HG03460 (cell line): Measurements from ENCODE around the gene ANKRD12.

Experiments
- ATAC-seq: cut with Tn5 transposase; IDR thresholded peaks from one replicate; pipeline ENCODE4 v1.9.1; 2021; ENCODE audit not compliant: unreplicated experiment

Gene ANKRD12

GRCh38 chr18:9181275-9181674, 44.7 kb downstream of the ANKRD12 start:
- ATAC-seq: no peak

- no peak for ATAC-seq
These were observed 46.3 kb downstream of the ANKRD12 start for GRCh38 chr18:9182852-9183399.

GRCh38 chr18:9184998-9185613, 48.5 kb downstream of the ANKRD12 start:
- ATAC-seq: no peak

- no peak for ATAC-seq
These were observed 52.0 kb downstream of the ANKRD12 start for GRCh38 chr18:9188359-9189231.

GRCh38 chr18:9189491-9189890, 52.9 kb downstream of the ANKRD12 start:
- no peak for ATAC-seq

GRCh38 chr18:9191658-9192256, 55.2 kb downstream of the ANKRD12 start:
- ATAC-seq: no peak

GRCh38 chr18:9193031-9193430, 56.5 kb downstream of the ANKRD12 start:
- no peak for ATAC-seq

- no peak for ATAC-seq
These were observed 60.0 kb downstream of the ANKRD12 start for GRCh38 chr18:9196568-9196967.

- no peak for ATAC-seq
These were observed 63.1 kb downstream of the ANKRD12 start for GRCh38 chr18:9199681-9200080.

GRCh38 chr18:9201224-9201623, 64.6 kb downstream of the ANKRD12 start:
- no peak for ATAC-seq

GRCh38 chr18:9204659-9205058, 68.1 kb downstream of the ANKRD12 start:
- no peak for ATAC-seq

GRCh38 chr18:9206421-9206820, 69.8 kb downstream of the ANKRD12 start:
- ATAC-seq: no peak

GRCh38 chr18:9209279-9209678, 72.7 kb downstream of the ANKRD12 start:
- ATAC-seq: no peak

- no peak for ATAC-seq
These were observed 74.4 kb downstream of the ANKRD12 start for GRCh38 chr18:9210966-9211365.

- peak; percentile 65 for ATAC-seq
These were observed 75.4 kb downstream of the ANKRD12 start for GRCh38 chr18:9211955-9212354.

- no peak for ATAC-seq
These were observed 78.8 kb downstream of the ANKRD12 start for GRCh38 chr18:9215221-9215933.

GRCh38 chr18:9216459-9216858, 79.9 kb downstream of the ANKRD12 start:
- no peak for ATAC-seq

- no peak for ATAC-seq
These were observed 81.3 kb downstream of the ANKRD12 start for GRCh38 chr18:9217743-9218451.

- ATAC-seq: no peak
These were observed 84.5 kb downstream of the ANKRD12 start for GRCh38 chr18:9221040-9221439.

- ATAC-seq: no peak
These were observed 85.1 kb downstream of the ANKRD12 start for GRCh38 chr18:9221661-9222060.
